Measurements from ENCODE around the gene B3GALT5. TPM values are rescaled to one million over a fixed set of nuclear protein-coding genes. Genes with fewer than 3 reads are reported as not detected.

Gene B3GALT5
- total RNA-seq, 1 donor from 2014 or later = 2.5 TPM

DNA sequence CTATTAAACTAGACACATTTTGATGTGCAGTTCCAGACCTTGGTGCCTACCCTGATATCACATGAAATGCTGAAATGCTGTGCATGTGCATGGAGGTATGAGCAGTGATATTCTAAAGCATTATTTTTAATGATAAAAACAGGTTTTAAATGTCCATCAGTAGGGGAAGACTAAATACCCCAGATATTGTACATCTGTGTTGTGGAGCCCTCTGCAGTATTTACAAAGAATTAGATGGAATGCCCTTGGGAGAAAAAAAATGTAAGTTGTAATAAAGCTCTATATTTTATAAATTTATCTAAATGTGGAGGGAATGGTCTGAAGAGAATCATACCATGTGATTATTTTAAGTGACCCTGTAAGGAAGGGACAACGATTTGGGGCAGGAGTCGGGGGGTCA lies 93.1 kb downstream of the B3GALT5 start:
- no peak overlapping the region for H3K9ac ChIP-seq (ENCODE audit: low read length)
- no peaks in the 10 kb centered on the region for H3K27me3 Mint-ChIP-seq (ENCODE audit: low read depth, unreplicated experiment)
- H3K36me3 Mint-ChIP-seq (ENCODE audit: low read depth, unreplicated experiment) = no peaks in the 10 kb centered on the region
- TF ChIP-seq EZH2 (IDR thresholded peaks at IDR 0.05; ENCODE audit: insufficient read depth, low read length) (no peak), CTCF (IDR thresholded peaks at IDR 0.05; ENCODE audit: insufficient read depth, low read depth, low read length) (peak; percentile 20)
- no peak overlapping the region for H3K27ac Mint-ChIP-seq (ENCODE audit: unreplicated experiment)
- H3K36me3 ChIP-seq (ENCODE audit: insufficient read depth, low read length) = no peaks in the 10 kb centered on the region
- FAIRE-seq (no peak), DNase-seq (ENCODE audit: low read depth) (no peak)
- H4K20me1 ChIP-seq (ENCODE audit: insufficient read depth, low read length) = no peaks in the 10 kb centered on the region
- peaks cover 5% of the 10 kb centered on the region for H3K9me3 Mint-ChIP-seq (ENCODE audit: unreplicated experiment)
- H3K27me3 ChIP-seq (ENCODE audit: insufficient read depth, low read length) = no peaks in the 10 kb centered on the region
- no peaks in the 10 kb centered on the region for H3K4me1 Mint-ChIP-seq (ENCODE audit: low read depth, unreplicated experiment)
- H3K4me3 Mint-ChIP-seq (ENCODE audit: unreplicated experiment) = no peak overlapping the region
- H3K9me3 ChIP-seq (ENCODE audit: insufficient read depth, low read depth, low read length) = no peaks in the 10 kb centered on the region
- no peak overlapping the region for H3K27ac ChIP-seq (ENCODE audit: low read depth, low read length)
- no peaks in the 10 kb centered on the region for H3K79me2 ChIP-seq (ENCODE audit: insufficient read depth, low read length)
- no peaks in the 10 kb centered on the region for H3K4me1 ChIP-seq (ENCODE audit: insufficient read depth, low read length)
- H2AFZ ChIP-seq (ENCODE audit: low read depth, low read length) = no peak overlapping the region
- H3K4me2 ChIP-seq (ENCODE audit: low read length) = no peak overlapping the region
- H3K4me3 ChIP-seq (ENCODE audit: insufficient read depth, low read depth, low read length) = no peak overlapping the region

DNA sequence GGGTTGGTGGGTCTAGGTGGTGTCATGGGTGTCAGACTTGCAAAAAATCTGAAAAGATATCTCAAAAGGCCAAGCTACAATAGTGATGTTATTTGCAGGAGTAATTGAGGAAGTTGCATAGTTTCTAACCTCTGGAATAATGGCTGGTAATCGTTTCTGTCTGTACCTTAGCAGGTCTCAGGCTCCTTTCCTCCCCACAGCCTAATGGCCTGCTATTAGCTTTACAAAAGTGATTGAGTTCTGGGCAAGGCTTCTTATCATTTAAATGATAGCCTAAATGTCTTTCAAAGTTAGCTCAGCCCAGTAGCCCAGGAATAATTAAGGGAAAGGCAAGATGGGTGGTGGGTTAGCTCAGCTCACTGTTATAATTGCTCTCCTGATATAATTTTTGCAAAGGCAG lies 94.6 kb downstream of the B3GALT5 start:
- no peak overlapping the region for H3K27ac Mint-ChIP-seq (ENCODE audit: unreplicated experiment)
- no peak for TF ChIP-seq CTCF (IDR thresholded peaks at IDR 0.05; ENCODE audit: insufficient read depth, low read depth, low read length)
- TF ChIP-seq EZH2 (IDR thresholded peaks at IDR 0.05; ENCODE audit: insufficient read depth, low read length) = no peak
- H4K20me1 ChIP-seq (ENCODE audit: insufficient read depth, low read length) = no peaks in the 10 kb centered on the region
- peaks cover under 1% of the 10 kb centered on the region for H3K4me1 Mint-ChIP-seq (ENCODE audit: low read depth, unreplicated experiment)
- no peaks in the 10 kb centered on the region for H3K9me3 ChIP-seq (ENCODE audit: insufficient read depth, low read depth, low read length)
- peaks cover 5% of the 10 kb centered on the region for H3K27me3 Mint-ChIP-seq (ENCODE audit: low read depth, unreplicated experiment)
- no peaks in the 10 kb centered on the region for H3K4me1 ChIP-seq (ENCODE audit: insufficient read depth, low read length)
- H3K9ac ChIP-seq (ENCODE audit: low read length) = no peak overlapping the region
- no peak overlapping the region for H2AFZ ChIP-seq (ENCODE audit: low read depth, low read length)
- no peak overlapping the region for H3K4me2 ChIP-seq (ENCODE audit: low read length)
- H3K36me3 ChIP-seq (ENCODE audit: insufficient read depth, low read length) = no peaks in the 10 kb centered on the region
- DNase-seq (ENCODE audit: low read depth) = no peak
- no peak for FAIRE-seq
- H3K79me2 ChIP-seq (ENCODE audit: insufficient read depth, low read length) = no peaks in the 10 kb centered on the region
- H3K9me3 Mint-ChIP-seq (ENCODE audit: unreplicated experiment) = peaks cover 5% of the 10 kb centered on the region
- no peak overlapping the region for H3K27ac ChIP-seq (ENCODE audit: low read depth, low read length)
- H3K27me3 ChIP-seq (ENCODE audit: insufficient read depth, low read length) = no peaks in the 10 kb centered on the region
- H3K4me3 ChIP-seq (ENCODE audit: insufficient read depth, low read depth, low read length) = no peak overlapping the region
- no peaks in the 10 kb centered on the region for H3K36me3 Mint-ChIP-seq (ENCODE audit: low read depth, unreplicated experiment)
- H3K4me3 Mint-ChIP-seq (ENCODE audit: unreplicated experiment) = no peak overlapping the region

- no peak overlapping the region for H3K4me2 ChIP-seq (ENCODE audit: low read length)
- Mint-ChIP-seq H3K36me3 (ENCODE audit: low read depth, unreplicated experiment) (no peaks in the 10 kb centered on the region), H3K4me1 (ENCODE audit: low read depth, unreplicated experiment) (peaks cover 4% of the 10 kb centered on the region), H3K9me3 (ENCODE audit: unreplicated experiment) (no peaks in the 10 kb centered on the region), H3K27me3 (ENCODE audit: low read depth, unreplicated experiment) (peaks cover 9% of the 10 kb centered on the region), H3K4me3 (ENCODE audit: unreplicated experiment) (no peak overlapping the region), H3K27ac (ENCODE audit: unreplicated experiment) (no peak overlapping the region)
- H3K79me2 ChIP-seq (ENCODE audit: insufficient read depth, low read length) = no peaks in the 10 kb centered on the region
- DNase-seq (ENCODE audit: low read depth) (no peak), FAIRE-seq (no peak)
- H4K20me1 ChIP-seq (ENCODE audit: insufficient read depth, low read length) = no peaks in the 10 kb centered on the region
- H3K27ac ChIP-seq (ENCODE audit: low read depth, low read length) = no peak overlapping the region
- H3K36me3 ChIP-seq (ENCODE audit: insufficient read depth, low read length) = no peaks in the 10 kb centered on the region
- H3K9me3 ChIP-seq (ENCODE audit: insufficient read depth, low read depth, low read length) = no peaks in the 10 kb centered on the region
- no peak overlapping the region for H2AFZ ChIP-seq (ENCODE audit: low read depth, low read length)
- TF ChIP-seq EZH2 (IDR thresholded peaks at IDR 0.05; ENCODE audit: insufficient read depth, low read length) = no peak
- no peak for TF ChIP-seq CTCF (IDR thresholded peaks at IDR 0.05; ENCODE audit: insufficient read depth, low read depth, low read length)
- no peaks in the 10 kb centered on the region for H3K27me3 ChIP-seq (ENCODE audit: insufficient read depth, low read length)
- H3K4me3 ChIP-seq (ENCODE audit: insufficient read depth, low read depth, low read length) = no peak overlapping the region
- H3K9ac ChIP-seq (ENCODE audit: low read length) = no peak overlapping the region
- H3K4me1 ChIP-seq (ENCODE audit: insufficient read depth, low read length) = no peaks in the 10 kb centered on the region
These were observed 98.1 kb downstream of the B3GALT5 start for GRCh38 chr21:39710866-39711265.
